Measurements from ENCODE around the gene CNTROB. TPM values are rescaled to one million over a fixed set of nuclear protein-coding genes. Genes with fewer than 3 reads are reported as not detected.
A peak's percentile ranks its signal among the peaks of the same experiment; 100 is the strongest.

Gene CNTROB, protein sequence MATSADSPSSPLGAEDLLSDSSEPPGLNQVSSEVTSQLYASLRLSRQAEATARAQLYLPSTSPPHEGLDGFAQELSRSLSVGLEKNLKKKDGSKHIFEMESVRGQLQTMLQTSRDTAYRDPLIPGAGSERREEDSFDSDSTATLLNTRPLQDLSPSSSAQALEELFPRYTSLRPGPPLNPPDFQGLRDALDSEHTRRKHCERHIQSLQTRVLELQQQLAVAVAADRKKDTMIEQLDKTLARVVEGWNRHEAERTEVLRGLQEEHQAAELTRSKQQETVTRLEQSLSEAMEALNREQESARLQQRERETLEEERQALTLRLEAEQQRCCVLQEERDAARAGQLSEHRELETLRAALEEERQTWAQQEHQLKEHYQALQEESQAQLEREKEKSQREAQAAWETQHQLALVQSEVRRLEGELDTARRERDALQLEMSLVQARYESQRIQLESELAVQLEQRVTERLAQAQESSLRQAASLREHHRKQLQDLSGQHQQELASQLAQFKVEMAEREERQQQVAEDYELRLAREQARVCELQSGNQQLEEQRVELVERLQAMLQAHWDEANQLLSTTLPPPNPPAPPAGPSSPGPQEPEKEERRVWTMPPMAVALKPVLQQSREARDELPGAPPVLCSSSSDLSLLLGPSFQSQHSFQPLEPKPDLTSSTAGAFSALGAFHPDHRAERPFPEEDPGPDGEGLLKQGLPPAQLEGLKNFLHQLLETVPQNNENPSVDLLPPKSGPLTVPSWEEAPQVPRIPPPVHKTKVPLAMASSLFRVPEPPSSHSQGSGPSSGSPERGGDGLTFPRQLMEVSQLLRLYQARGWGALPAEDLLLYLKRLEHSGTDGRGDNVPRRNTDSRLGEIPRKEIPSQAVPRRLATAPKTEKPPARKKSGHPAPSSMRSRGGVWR
- 37.0 to 39.7 TPM (median 38.5 TPM) in 3 replicates for total RNA-seq (2021)
- Bru-seq, nascent RNA, result percentile 57 among the genes with signal in this experiment
- long read RNA-seq, experiment 1, transcript CNTROB-203 (19 exons, 2,783 nt), result minor isoform, 19 of 132 reads
- long read RNA-seq, experiment 1, transcript CNTROB-202 (19 exons, 3,705 nt), result major isoform, 36 of 132 reads
- long read RNA-seq, experiment 1, partial matches to known transcripts, result 14 of 132 reads
- long read RNA-seq, experiment 1, other reads (novel, unspliced or antisense), result 61 of 132 reads
- long read RNA-seq, experiment 2, partial matches to known transcripts, result 12 of 30 reads
- long read RNA-seq, experiment 2, other reads (novel, unspliced or antisense), result 14 of 30 reads
- long read RNA-seq, experiment 3, partial matches to known transcripts, result 0 of 4 reads
- long read RNA-seq, experiment 3, other reads (novel, unspliced or antisense), result 3 of 4 reads

- DNase-seq (ENCODE audit: low spot score) (peak; percentile 98), ATAC-seq (peak; percentile 90)
- Mint-ChIP-seq H3K36me3 (peaks cover 15% of the 10 kb centered on the region), H3K27me3 (ENCODE audit: low read depth) (peaks cover 37% of the 10 kb centered on the region), H3K4me1 (peaks cover 32% of the 10 kb centered on the region), H3K9me3 (no peaks in the 10 kb centered on the region), H3K27ac (peak within 1 kb of the TSS; percentile 97), H3K4me3 (peak within 1 kb of the TSS; percentile 100)
- CTCF ChIA-PET, result interaction anchor here (0.6 to 4.8 kb wide), 20 partner anchors 17 to 190 kb away, joined by 3 to 82 read pairs (median 6); partner anchors contain the start of gene KDM6B
- POLR2A ChIA-PET, result interaction anchor here (0.5 to 1.6 kb wide), 5 partner anchors 16 to 91 kb away, joined by 3 to 6 read pairs (median 3); no protein-coding TSS in a partner anchor
- TF ChIP-seq CTCF (IDR thresholded peaks at IDR 0.05), result no peak
- TF ChIP-seq NR2C2 (CRISPR knock-in tag; IDR thresholded peaks at IDR 0.05), result no peak
- TF ChIP-seq, protein P1, sequence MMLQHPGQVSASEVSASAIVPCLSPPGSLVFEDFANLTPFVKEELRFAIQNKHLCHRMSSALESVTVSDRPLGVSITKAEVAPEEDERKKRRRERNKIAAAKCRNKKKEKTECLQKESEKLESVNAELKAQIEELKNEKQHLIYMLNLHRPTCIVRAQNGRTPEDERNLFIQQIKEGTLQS (CRISPR knock-in tag; conservative IDR thresholded peaks at IDR 0.05), result no peak
- TF ChIP-seq, protein P2, sequence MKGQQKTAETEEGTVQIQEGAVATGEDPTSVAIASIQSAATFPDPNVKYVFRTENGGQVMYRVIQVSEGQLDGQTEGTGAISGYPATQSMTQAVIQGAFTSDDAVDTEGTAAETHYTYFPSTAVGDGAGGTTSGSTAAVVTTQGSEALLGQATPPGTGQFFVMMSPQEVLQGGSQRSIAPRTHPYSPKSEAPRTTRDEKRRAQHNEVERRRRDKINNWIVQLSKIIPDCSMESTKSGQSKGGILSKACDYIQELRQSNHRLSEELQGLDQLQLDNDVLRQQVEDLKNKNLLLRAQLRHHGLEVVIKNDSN (CRISPR knock-in tag; IDR thresholded peaks at IDR 0.05), result peak; percentile 40; the same call in 1 of the 2 replicates
- TF ChIP-seq, protein P3, sequence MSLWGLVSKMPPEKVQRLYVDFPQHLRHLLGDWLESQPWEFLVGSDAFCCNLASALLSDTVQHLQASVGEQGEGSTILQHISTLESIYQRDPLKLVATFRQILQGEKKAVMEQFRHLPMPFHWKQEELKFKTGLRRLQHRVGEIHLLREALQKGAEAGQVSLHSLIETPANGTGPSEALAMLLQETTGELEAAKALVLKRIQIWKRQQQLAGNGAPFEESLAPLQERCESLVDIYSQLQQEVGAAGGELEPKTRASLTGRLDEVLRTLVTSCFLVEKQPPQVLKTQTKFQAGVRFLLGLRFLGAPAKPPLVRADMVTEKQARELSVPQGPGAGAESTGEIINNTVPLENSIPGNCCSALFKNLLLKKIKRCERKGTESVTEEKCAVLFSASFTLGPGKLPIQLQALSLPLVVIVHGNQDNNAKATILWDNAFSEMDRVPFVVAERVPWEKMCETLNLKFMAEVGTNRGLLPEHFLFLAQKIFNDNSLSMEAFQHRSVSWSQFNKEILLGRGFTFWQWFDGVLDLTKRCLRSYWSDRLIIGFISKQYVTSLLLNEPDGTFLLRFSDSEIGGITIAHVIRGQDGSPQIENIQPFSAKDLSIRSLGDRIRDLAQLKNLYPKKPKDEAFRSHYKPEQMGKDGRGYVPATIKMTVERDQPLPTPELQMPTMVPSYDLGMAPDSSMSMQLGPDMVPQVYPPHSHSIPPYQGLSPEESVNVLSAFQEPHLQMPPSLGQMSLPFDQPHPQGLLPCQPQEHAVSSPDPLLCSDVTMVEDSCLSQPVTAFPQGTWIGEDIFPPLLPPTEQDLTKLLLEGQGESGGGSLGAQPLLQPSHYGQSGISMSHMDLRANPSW (CRISPR knock-in tag; conservative IDR thresholded peaks at IDR 0.05; ENCODE audit: low read depth), result no peak
- peak; percentile 29; the same call in 1 of the 2 replicates for TF ChIP-seq NFYB (CRISPR knock-in tag; conservative IDR thresholded peaks at IDR 0.05; ENCODE audit: low read depth)
- TF ChIP-seq, protein P4, sequence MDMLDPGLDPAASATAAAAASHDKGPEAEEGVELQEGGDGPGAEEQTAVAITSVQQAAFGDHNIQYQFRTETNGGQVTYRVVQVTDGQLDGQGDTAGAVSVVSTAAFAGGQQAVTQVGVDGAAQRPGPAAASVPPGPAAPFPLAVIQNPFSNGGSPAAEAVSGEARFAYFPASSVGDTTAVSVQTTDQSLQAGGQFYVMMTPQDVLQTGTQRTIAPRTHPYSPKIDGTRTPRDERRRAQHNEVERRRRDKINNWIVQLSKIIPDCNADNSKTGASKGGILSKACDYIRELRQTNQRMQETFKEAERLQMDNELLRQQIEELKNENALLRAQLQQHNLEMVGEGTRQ (CRISPR knock-in tag; IDR thresholded peaks at IDR 0.05), result no peak; the same call in 1 of the 2 replicates
- peak; percentile 45; the same call in 1 of the 2 replicates for TF ChIP-seq GABPB1 (CRISPR knock-in tag; IDR thresholded peaks at IDR 0.05)
- TF ChIP-seq HMGA2 (CRISPR knock-in tag; IDR thresholded peaks at IDR 0.05), result peak; percentile 75; the same call in 1 of the 2 replicates
- TF ChIP-seq RORB (CRISPR knock-in tag; IDR thresholded peaks at IDR 0.05), result no peak
- TF ChIP-seq TEAD4 (CRISPR knock-in tag; IDR thresholded peaks at IDR 0.05), result no peak
- no peak for TF ChIP-seq MXD4 (CRISPR knock-in tag; IDR thresholded peaks at IDR 0.05; ENCODE audit: borderline replicate concordance)
- no peak for TF ChIP-seq NFE2L1 (CRISPR knock-in tag; IDR thresholded peaks at IDR 0.05)
- TF ChIP-seq ZNF317 (CRISPR knock-in tag; IDR thresholded peaks at IDR 0.05; ENCODE audit: borderline replicate concordance, low read depth), result no peak
- no peak for TF ChIP-seq ZNF138 (CRISPR knock-in tag; conservative IDR thresholded peaks at IDR 0.05)
- TF ChIP-seq OVOL2 (CRISPR knock-in tag; IDR thresholded peaks at IDR 0.05; ENCODE audit: borderline replicate concordance), result no peak
- no peak for TF ChIP-seq ZNF121 (CRISPR knock-in tag; IDR thresholded peaks at IDR 0.05)
- TF ChIP-seq CREB1 (CRISPR knock-in tag; IDR thresholded peaks at IDR 0.05), result no peak
- no peak for TF ChIP-seq AR (CRISPR knock-in tag; IDR thresholded peaks at IDR 0.05)
- TF ChIP-seq JUN (CRISPR knock-in tag; IDR thresholded peaks at IDR 0.05), result no peak
- peak; percentile 53; the same call in 1 of the 2 replicates for TF ChIP-seq FOXK1 (CRISPR knock-in tag; IDR thresholded peaks at IDR 0.05)
- TF ChIP-seq CREM (CRISPR knock-in tag; IDR thresholded peaks at IDR 0.05), result peak; percentile 80; the same call in 1 of the 2 replicates
Measured at GRCh38 chr17:7931709-7932482, at the start of gene CNTROB, which contains the start of gene TRAPPC1. Gene CNTROB (plus strand): TSS chr17:7932206. CDS start chr17:7933080, 874 bp downstream. Gene TRAPPC1 (minus strand): TSS chr17:7931946. CDS start chr17:7931829, 117 bp downstream.
